A673 (cell line): ENCODE data around the gene IL15RA. TPM values are rescaled to one million over a fixed set of nuclear protein-coding genes. Genes with fewer than 3 reads are reported as not detected.
A peak's percentile ranks its signal among the peaks of the same experiment; 100 is the strongest.

Experiments used
- BruUV-seq: library from RNA; stranded (reverse); fragments of 400-500 nt; replicated peaks from 2 replicates; lab custom pipeline; 2021; lab: Mats Ljungman, UMichigan
- CTCF ChIA-PET: fragments of 300-600 bp; sonication (Branson Sonifier 250); formaldehyde crosslinking; loops from one replicate; lab custom pipeline; 2022; ENCODE audit warnings: antibody characterized with exemption; lab: Charles Lee
- POLR2A ChIA-PET: fragments of 300-600 bp; sonication (Branson Sonifier 250); formaldehyde crosslinking; loops from one replicate; lab custom pipeline; 2022; ENCODE audit warnings: antibody characterized with exemption; ENCODE audit not compliant: low non-redundant PET; lab: Charles Lee
- DNase-seq: peaks from one replicate; pipeline ENCODE4 v3.0.0-alpha.2; 2015; ENCODE audit warnings: low spot score
- H3K27ac ChIP-seq: fragments of 200-600 bp; sonication (generic); 2 replicates; pipeline ENCODE4 v1.5.1; 2016; ENCODE audit warnings: mixed run types, low read depth, mild to moderate bottlenecking, mixed read lengths, antibody characterized with exemption, low read length; ENCODE audit not compliant: poor library complexity, severe bottlenecking
- H3K27me3 ChIP-seq: fragments of 200-600 bp; sonication (generic); replicated peaks from 2 replicates; pipeline ENCODE4 v1.6.1; 2017; ENCODE audit warnings: mixed run types, low read depth, mild to moderate bottlenecking, mixed read lengths, antibody characterized with exemption, low read length; ENCODE audit not compliant: insufficient read depth, poor library complexity
- H3K36me3 ChIP-seq: fragments of 200-600 bp; sonication (generic); 2 replicates; pipeline ENCODE4 v1.6.1; 2016; ENCODE audit warnings: mixed run types, mild to moderate bottlenecking, mixed read lengths, antibody characterized with exemption, low read length; ENCODE audit not compliant: insufficient read depth, poor library complexity, severe bottlenecking
- H3K4me1 ChIP-seq: fragments of 200-600 bp; sonication (generic); 2 replicates; pipeline ENCODE4 v1.6.1; 2017; ENCODE audit warnings: mixed run types, mild to moderate bottlenecking, mixed read lengths, antibody characterized with exemption, low read length; ENCODE audit not compliant: insufficient read depth, poor library complexity, severe bottlenecking
- H3K4me3 ChIP-seq: fragments of 200-600 bp; sonication (generic); 2 replicates; pipeline ENCODE4 v1.5.1; 2016; ENCODE audit warnings: low read depth, mixed run types, mild to moderate bottlenecking, mixed read lengths, low read length; ENCODE audit not compliant: poor library complexity, severe bottlenecking
- H3K9me3 ChIP-seq: fragments of 200-600 bp; sonication (generic); 2 replicates; pipeline ENCODE4 v1.6.1; 2016; ENCODE audit warnings: mixed run types, low read depth, mild to moderate bottlenecking, mixed read lengths, antibody characterized with exemption, low read length; ENCODE audit not compliant: poor library complexity, severe bottlenecking
- CTCF ChIP-seq: fragments of 300-800, 200-600 bp; sonication (generic); conservative IDR thresholded peaks from 2 replicates; pipeline ENCODE4 v1.5.1; 2017; ENCODE audit warnings: low read depth, mild to moderate bottlenecking, antibody characterized with exemption, low read length, moderate library complexity, mixed read lengths
- EZH2 ChIP-seq: fragments of 200-600 bp; sonication (generic); IDR thresholded peaks from 2 replicates; pipeline ENCODE4 v1.6.1; 2017; ENCODE audit warnings: borderline replicate concordance, low read depth, mild to moderate bottlenecking, mixed read lengths, antibody characterized with exemption, low read length; ENCODE audit not compliant: poor library complexity, severe bottlenecking
- intact Hi-C: fragments of 100-400 bp; cut with micrococcal nuclease; formaldehyde crosslinking; loops from one replicate; pipeline ENCODE4 v1.10.0; 2022; ENCODE audit not compliant: unreplicated experiment
- total RNA-seq: library from RNA; stranded (reverse); gene quantifications from 2 replicates; pipeline ENCODE4 v1.2.3, GENCODE V29; 2021

IL15RA gene
- total RNA-seq, 1 experiment from 2014 or later = 1.1 TPM

GRCh38 chr10:6017781-6018354, 40.5 kb upstream of the IL15RA start:
- peaks cover 7% of the 10 kb centered on the region for H3K27me3 ChIP-seq
- no peaks in the 10 kb centered on the region for H3K4me1 ChIP-seq
- POLR2A ChIA-PET = no interaction called here
- intact Hi-C loops = no loop called here
- BruUV-seq = no TSS peak
- TF ChIP-seq CTCF (no peak), EZH2 (no peak)
- no peak for DNase-seq
- no peak overlapping the region for H3K4me3 ChIP-seq
- H3K27ac ChIP-seq = no peak overlapping the region
- H3K9me3 ChIP-seq = no peaks in the 10 kb centered on the region
- no peaks in the 10 kb centered on the region for H3K36me3 ChIP-seq
- CTCF ChIA-PET = interaction anchor here (0.7 kb wide), 1 partner anchor 311 kb away, joined by 3 read pairs; no protein-coding TSS in a partner anchor

GRCh38 chr10:6014241-6014761, 37.0 kb upstream of the IL15RA start:
- BruUV-seq = no TSS peak
- CTCF ChIA-PET = interaction anchor here (0.5 to 1.5 kb wide), 3 partner anchors 61 to 387 kb away, joined by 3 to 11 read pairs (median 5); no protein-coding TSS in a partner anchor

More at GRCh38 chr10:6014241-6014761, 37.0 kb upstream of the IL15RA start:
- DNase-seq = peak; percentile 57
- Histone ChIP-seq H3K4me1 (no peaks in the 10 kb centered on the region), H3K27me3 (no peaks in the 10 kb centered on the region), H3K4me3 (no peak overlapping the region), H3K27ac (no peak overlapping the region), H3K36me3 (no peaks in the 10 kb centered on the region), H3K9me3 (no peaks in the 10 kb centered on the region)
- intact Hi-C loops = loop anchor here (2.0 to 5.0 kb wide), 2 partner anchors 67 to 388 kb away; no protein-coding TSS in a partner anchor
- TF ChIP-seq EZH2 = no peak
- peak; percentile 84 for TF ChIP-seq CTCF
- POLR2A ChIA-PET = no interaction called here
